IMR-90 (cell line): Measurements from ENCODE around the gene TRAF7. TPM values are rescaled to one million over a fixed set of nuclear protein-coding genes. Genes with fewer than 3 reads are reported as not detected.
"Not testable (repeated sequence)": the region's sequence is repeated elsewhere in the genome, so short reads cannot be mapped to it uniquely, and the experiment has no call there.

Source experiments
- ATAC-seq: fragments of 200-7000 bp; cut with Tn5 transposase; 2 replicates; pipeline ENCODE4 v1.9.1; 2020; ENCODE audit warnings: low read depth, mild to moderate bottlenecking, moderate library complexity
- BruUV-seq: library from RNA; stranded (reverse); fragments of 400-500 nt; replicated peaks from 2 replicates; lab custom pipeline; 2021; lab: Mats Ljungman, UMichigan
- CTCF ChIA-PET: fragments of 300-600 bp; formaldehyde crosslinking; extraction: SDS; loops from one replicate; lab custom pipeline; 2021; ENCODE audit warnings: antibody characterized with exemption; lab: Yijun Ruan, JAX
- POLR2A ChIA-PET: fragments of 300-600 bp; sonication (Branson Sonifier 250); formaldehyde crosslinking; loops from one replicate; lab custom pipeline; 2022; ENCODE audit warnings: antibody characterized with exemption; ENCODE audit not compliant: unreplicated experiment; lab: Charles Lee
- DNase-seq: peaks from one replicate; pipeline ENCODE4 v3.0.0; 2013
- H2AFZ ChIP-seq: replicated peaks from 2 replicates; pipeline ENCODE3; 2013; ENCODE audit warnings: low read length, mild to moderate bottlenecking; ENCODE audit not compliant: poor library complexity
- H2AK5ac ChIP-seq: 2 replicates; pipeline ENCODE4 v1.6.1; 2013; ENCODE audit warnings: low read depth, low read length, inconsistent platforms
- H2AK9ac ChIP-seq: replicated peaks from 2 replicates; pipeline ENCODE3; 2013; ENCODE audit warnings: mild to moderate bottlenecking, low read depth, low read length, moderate library complexity; ENCODE audit not compliant: poor library complexity
- H2BK120ac ChIP-seq: 2 replicates; pipeline ENCODE4 v1.6.1; 2013; ENCODE audit warnings: low read depth, low read length, inconsistent platforms
- H2BK15ac ChIP-seq: 3 replicates; pipeline ENCODE4 v1.6.1; 2013; ENCODE audit warnings: low read depth, low read length, inconsistent platforms
- H2BK20ac ChIP-seq: 2 replicates; pipeline ENCODE4 v1.6.1; 2013; ENCODE audit warnings: low read depth, mild to moderate bottlenecking, inconsistent platforms, low read length, moderate library complexity
- H2BK5ac ChIP-seq: 2 replicates; pipeline ENCODE4 v1.6.1; 2013; ENCODE audit warnings: mild to moderate bottlenecking, low read depth, low read length, inconsistent platforms; ENCODE audit not compliant: poor library complexity, severe bottlenecking
- H3K14ac ChIP-seq: replicated peaks from 2 replicates; pipeline ENCODE4 v1.6.1; 2013; ENCODE audit warnings: low read depth, low read length, inconsistent platforms
- H3K18ac ChIP-seq: 2 replicates; pipeline ENCODE4 v1.6.1; 2013; ENCODE audit warnings: low read depth, low read length, control low read depth
- H3K23ac ChIP-seq: 2 replicates; pipeline ENCODE4 v1.6.1; 2013; ENCODE audit warnings: low read depth, low read length, inconsistent platforms
- H3K27ac ChIP-seq: 2 replicates; pipeline ENCODE4 v1.5.1; 2013; ENCODE audit warnings: mild to moderate bottlenecking, control low read depth, low read length; ENCODE audit not compliant: insufficient read depth
- H3K27me3 ChIP-seq: 2 replicates; pipeline ENCODE4 v1.6.1; 2013; ENCODE audit warnings: low read length; ENCODE audit not compliant: control insufficient read depth, insufficient read depth
- H3K36me3 ChIP-seq: 2 replicates; pipeline ENCODE4 v1.6.1; 2013; ENCODE audit warnings: low read length, mixed read lengths; ENCODE audit not compliant: control insufficient read depth, insufficient read depth
- H3K4ac ChIP-seq: 2 replicates; pipeline ENCODE4 v1.6.1; 2013; ENCODE audit warnings: low read depth, low read length, inconsistent platforms
- H3K4me1 ChIP-seq: 2 replicates; pipeline ENCODE4 v1.6.1; 2013; ENCODE audit warnings: low read length, mixed read lengths; ENCODE audit not compliant: control insufficient read depth, insufficient read depth
- H3K4me2 ChIP-seq: 2 replicates; pipeline ENCODE4 v1.6.1; 2013; ENCODE audit warnings: low read depth, mild to moderate bottlenecking, control low read depth, low read length, moderate library complexity
- H3K4me3 ChIP-seq: 2 replicates; pipeline ENCODE4 v1.5.1; 2013; ENCODE audit warnings: low read depth, mild to moderate bottlenecking, control low read depth, low read length, moderate library complexity; ENCODE audit not compliant: insufficient read depth
- H3K56ac ChIP-seq: 2 replicates; pipeline ENCODE4 v1.6.1; 2013; ENCODE audit warnings: low read length, inconsistent platforms; ENCODE audit not compliant: insufficient read depth; ENCODE audit errors: extremely low read depth
- H3K79me1 ChIP-seq, 2 experiments: 2 replicates each; pipeline ENCODE4 v1.6.1; 2013; ENCODE audit warnings: low read length in 2 of 2, inconsistent platforms in 1 of 2, low read depth in 1 of 2
- H3K9ac ChIP-seq: 2 replicates; pipeline ENCODE4 v1.6.1; 2013; ENCODE audit warnings: low read depth, low read length, control low read depth
- H3K9me1 ChIP-seq: 2 replicates; pipeline ENCODE4 v1.6.1; 2013; ENCODE audit warnings: low read length, inconsistent platforms; ENCODE audit not compliant: insufficient read depth
- H3K9me3 ChIP-seq: 2 replicates; pipeline ENCODE4 v1.6.1; 2013; ENCODE audit warnings: low read length; ENCODE audit not compliant: control insufficient read depth, insufficient read depth
- H4K20me1 ChIP-seq: 2 replicates; pipeline ENCODE4 v1.6.1; 2013; ENCODE audit warnings: low read length, inconsistent platforms; ENCODE audit not compliant: insufficient read depth
- H4K5ac ChIP-seq: 2 replicates; pipeline ENCODE4 v1.6.1; 2013; ENCODE audit warnings: mild to moderate bottlenecking, low read depth, low read length, control low read depth
- H4K8ac ChIP-seq, 2 experiments: 2 replicates each; pipeline ENCODE4 v1.6.1; 2013; ENCODE audit warnings: low read depth in 2 of 2, low read length in 2 of 2, control low read depth in 1 of 2, inconsistent platforms in 1 of 2
- H4K91ac ChIP-seq: 2 replicates; pipeline ENCODE4 v1.6.1; 2013; ENCODE audit warnings: low read depth, low read length, inconsistent platforms; ENCODE audit not compliant: insufficient read depth
- WGBS, 2 experiments: methylation state at CpG; one replicate each; pipeline versions ENCODE4 v1.1.5 to v1.1.7; 2013; ENCODE audit warnings: missing lambda C conversion rate in 2 of 2; ENCODE audit not compliant: insufficient read length in 1 of 2; ENCODE audit errors: extremely low coverage in 2 of 2; 5-methylcytosine and 5-hydroxymethylcytosine counted together
- dilution Hi-C: fragments of 300-500 bp; cut with HindIII; formaldehyde crosslinking; loops from one replicate; pipeline ENCODE4 v1.14.3; 2018; ENCODE audit warnings: low sequenced_read_pairs; ENCODE audit not compliant: unreplicated experiment
- in situ Hi-C: fragments of 300-500 bp; cut with MboI; formaldehyde crosslinking; loops from 3 replicates; pipeline ENCODE4 v1.14.3; 2019; ENCODE audit warnings: low sequenced_read_pairs, inconsistent platforms, mixed read lengths
- intact Hi-C: fragments of 100-400 bp; cut with micrococcal nuclease; formaldehyde crosslinking; loops from 2 replicates; pipeline ENCODE4 v1.10.0; 2022
- polyA plus RNA-seq, 3 experiments: library from polyadenylated mRNA; depleted of rRNA; stranded (reverse); fragments of >200 nt; gene quantifications; 2 replicates each; pipeline ENCODE4 v1.2.3, GENCODE V29; 2012; ENCODE audit warnings: low replicate concordance in 1 of 3
- total RNA-seq: library from RNA; depleted of rRNA; stranded (reverse); fragments of >200 nt; gene quantifications from 2 replicates; pipeline ENCODE4 v1.2.3, GENCODE V29; 2012

TRAF7 gene
- total and polyA plus RNA-seq, 2 of the 4 experiments (the other 2 are of a cell fraction), result 29.6 to 52.6 TPM

- H3K36me3 ChIP-seq, result peaks cover 49% of the 10 kb centered on the region
- H4K5ac ChIP-seq, H3K14ac ChIP-seq, H4K20me1 ChIP-seq, H3K27ac ChIP-seq, BruUV-seq, H3K27me3 ChIP-seq, H2BK120ac ChIP-seq, ATAC-seq, in situ Hi-C loops, POLR2A ChIA-PET, H3K79me1 ChIP-seq, H3K4me3 ChIP-seq, H3K9me1 ChIP-seq, H3K4me1 ChIP-seq, H2BK15ac ChIP-seq, H2AK5ac ChIP-seq, H3K56ac ChIP-seq, H4K8ac ChIP-seq, H3K4ac ChIP-seq, H3K4me2 ChIP-seq, H4K91ac ChIP-seq, DNase-seq, intact Hi-C loops, H2BK5ac ChIP-seq, H2BK20ac ChIP-seq, H3K18ac ChIP-seq, H3K23ac ChIP-seq, CTCF ChIA-PET, dilution Hi-C loops, H3K9ac ChIP-seq, H2AK9ac ChIP-seq, H3K9me3 ChIP-seq, H2AFZ ChIP-seq: not testable (repeated sequence)
- 97% methylated on average over 51 of the region's 73 CpGs; no CpG with 5 or more reads in 1 of the 2 experiments for WGBS, 2 experiments
Measured at GRCh38 chr16:2108446-2109270, 46.9 kb upstream of the TRAF7 start.

- BruUV-seq, H4K8ac ChIP-seq, ATAC-seq, H3K56ac ChIP-seq, H3K14ac ChIP-seq, H2BK120ac ChIP-seq, H2AK9ac ChIP-seq, H3K4me2 ChIP-seq, H4K5ac ChIP-seq, H3K4ac ChIP-seq, H2BK20ac ChIP-seq, H3K9ac ChIP-seq, H3K27ac ChIP-seq, H2BK15ac ChIP-seq, H4K91ac ChIP-seq, H4K20me1 ChIP-seq, in situ Hi-C loops, H3K9me3 ChIP-seq, H3K18ac ChIP-seq, H2AFZ ChIP-seq, H3K4me3 ChIP-seq, H3K23ac ChIP-seq, H2AK5ac ChIP-seq, CTCF ChIA-PET, H2BK5ac ChIP-seq, H3K27me3 ChIP-seq, POLR2A ChIA-PET, intact Hi-C loops, dilution Hi-C loops, H3K79me1 ChIP-seq, H3K9me1 ChIP-seq, DNase-seq, H3K4me1 ChIP-seq: not testable (repeated sequence)
- 98% methylated on average over 14 of the region's 25 CpGs; no CpG with 5 or more reads in 1 of the 2 experiments for WGBS, 2 experiments
- peaks cover 51% of the 10 kb centered on the region for H3K36me3 ChIP-seq
Measured at GRCh38 chr16:2109271-2109580, 46.4 kb upstream of the TRAF7 start.
